Aorta (tissue), 5 donors: Measurements from ENCODE around the gene MYO5C. TPM values are rescaled to one million over a fixed set of nuclear protein-coding genes. Genes with fewer than 3 reads are reported as not detected.
"Not testable (repeated sequence)": the region's sequence is repeated elsewhere in the genome, so short reads cannot be mapped to it uniquely, and the experiment has no call there.

Experiments
- ATAC-seq: fragments of 200-7000 bp; cut with Tn5 transposase; one replicate; pipeline ENCODE4 v1.9.1; 2022; ENCODE audit warnings: moderate library complexity; ENCODE audit not compliant: low FRiP score
- DNase-seq, 2 donors: peaks; one replicate each; pipeline ENCODE4 v3.0.0-alpha.2; 2020
- H3K27ac ChIP-seq, 2 donors: one replicate each; pipeline ENCODE4 v1.5.1; 2013; ENCODE audit warnings: low read length in 2 of 2, mild to moderate bottlenecking in 2 of 2, moderate library complexity in 2 of 2, control low read depth in 1 of 2, inconsistent platforms in 1 of 2, low read depth in 1 of 2
- H3K27me3 ChIP-seq, 2 donors: one replicate each; pipeline ENCODE4 v1.6.1; 2013; ENCODE audit warnings: control low read depth in 1 of 2, low read length in 1 of 2, mild to moderate bottlenecking in 1 of 2, moderate library complexity in 1 of 2; ENCODE audit not compliant: insufficient read depth in 2 of 2, control insufficient read depth in 1 of 2
- H3K36me3 ChIP-seq, 2 donors: one replicate each; pipeline ENCODE4 v1.6.1; 2013; ENCODE audit warnings: control low read depth in 1 of 2, low read length in 1 of 2, mild to moderate bottlenecking in 1 of 2; ENCODE audit not compliant: insufficient read depth in 2 of 2, control insufficient read depth in 1 of 2
- H3K4me1 ChIP-seq, 2 donors: one replicate each; pipeline ENCODE4 v1.6.1; 2013; ENCODE audit warnings: low read length in 2 of 2, control low read depth in 1 of 2, mild to moderate bottlenecking in 1 of 2, moderate library complexity in 1 of 2; ENCODE audit not compliant: insufficient read depth in 2 of 2, control insufficient read depth in 1 of 2
- H3K4me3 ChIP-seq, 2 donors: one replicate each; pipeline ENCODE4 v1.5.1; 2013; ENCODE audit warnings: low read length in 2 of 2, control low read depth in 1 of 2, mild to moderate bottlenecking in 1 of 2
- H3K9me3 ChIP-seq: one replicate; pipeline ENCODE4 v1.6.1; 2013; ENCODE audit warnings: mild to moderate bottlenecking, low read length; ENCODE audit not compliant: control insufficient read depth
- WGBS, 2 donors: extraction: QIAGEN DNeasy Blood & Tissue Kit; methylation state at CpG; one replicate each; pipeline ENCODE4 v1.1.7; 2013; 5-methylcytosine and 5-hydroxymethylcytosine counted together
- intact Hi-C, 2 donors: fragments of 100-400 bp; cut with DNase I; formaldehyde crosslinking; loops; one replicate each; pipeline versions ENCODE4 v1.14.2 to v1.15.0; 2022
- polyA plus RNA-seq, 2 donors: library from polyadenylated mRNA; stranded (reverse); fragments of 200-250 nt; gene quantifications; one replicate each; pipeline ENCODE4 v1.2.3, GENCODE V29; 2013
- total RNA-seq, 2 donors: library from RNA; stranded (reverse); fragmentation: NEBNext Ultra II Directional; extraction: Animal tissue kit (Norgen Biotek cat#: 25700); gene quantifications; one replicate each; pipeline ENCODE4 v1.2.1, GENCODE V29; 2021
- donor health status: healthy with polysubstance abuse.
- donor health status: Bipolar disorder and iron deficiency.
- donor health status: DM: no; HTN: no; CAD: no.
- donor health status: DM: no; HTN: no; CAD: no.
- donor health status: DM: yes; HTN: yes; CAD: no.

Gene MYO5C
- total and polyA plus RNA-seq, 4 donors: 0.08 to 15.3 (median 4.8) TPM

GRCh38 chr15:52238989-52239525 is 56.5 kb downstream of the MYO5C start:
- DNase-seq, ATAC-seq, intact Hi-C loops, H3K4me1 ChIP-seq, H3K4me3 ChIP-seq, H3K36me3 ChIP-seq, H3K9me3 ChIP-seq, H3K27me3 ChIP-seq, H3K27ac ChIP-seq: not testable (repeated sequence)
- 97 to 99% methylated on average over 13 of the region's 13 CpGs for WGBS, 2 donors

- WGBS, 2 donors: 94 to 95% methylated on average over 3 of the region's 3 CpGs
- Histone ChIP-seq H3K4me3 (no peak overlapping the region), H3K27me3 (no peaks in the 10 kb centered on the region), H3K9me3 (no peaks in the 10 kb centered on the region), H3K27ac (no peak overlapping the region), H3K4me1 (no peaks in the 10 kb centered on the region), H3K36me3 (no peaks in the 10 kb centered on the region)
- no peak for DNase-seq
- intact Hi-C loops: no loop called here
- no peak for ATAC-seq
These were observed 57.5 kb downstream of the MYO5C start for GRCh38 chr15:52238149-52238548.

GRCh38 chr15:52236013-52236412 is 59.6 kb downstream of the MYO5C start:
- intact Hi-C loops: no loop called here

GRCh38 chr15:52234596-52235541 is 60.7 kb downstream of the MYO5C start:
- H3K27ac ChIP-seq: no peak overlapping the region
- no peak for ATAC-seq
- 67 to 68% methylated on average over 17 of the region's 17 CpGs for WGBS, 2 donors

More at GRCh38 chr15:52236013-52236412, 59.6 kb downstream of the MYO5C start:
- 84 to 86% methylated on average over 8 of the region's 8 CpGs for WGBS, 2 donors
- no peaks in the 10 kb centered on the region for H3K4me1 ChIP-seq
- H3K27me3 ChIP-seq: no peaks in the 10 kb centered on the region
- ATAC-seq (no peak), DNase-seq (no peak)
- H3K4me3 ChIP-seq: no peak overlapping the region
- H3K27ac ChIP-seq: no peak overlapping the region
- no peaks in the 10 kb centered on the region for H3K36me3 ChIP-seq
- no peaks in the 10 kb centered on the region for H3K9me3 ChIP-seq

GRCh38 chr15:52233405-52233804 is 62.2 kb downstream of the MYO5C start:
- ATAC-seq (no peak), DNase-seq (no peak)
- H3K27me3 ChIP-seq: no peaks in the 10 kb centered on the region
- no peaks in the 10 kb centered on the region for H3K9me3 ChIP-seq
- no peaks in the 10 kb centered on the region for H3K4me1 ChIP-seq
- 80 to 89% methylated on average over 4 of the region's 4 CpGs for WGBS, 2 donors
- no peak overlapping the region for H3K27ac ChIP-seq
- H3K4me3 ChIP-seq: no peak overlapping the region
- H3K36me3 ChIP-seq: no peaks in the 10 kb centered on the region
- intact Hi-C loops: no loop called here

More at GRCh38 chr15:52234596-52235541, 60.7 kb downstream of the MYO5C start:
- H3K27me3 ChIP-seq: no peaks in the 10 kb centered on the region
- no peak for DNase-seq
- intact Hi-C loops: no loop called here
- H3K36me3 ChIP-seq: no peaks in the 10 kb centered on the region
- no peaks in the 10 kb centered on the region for H3K4me1 ChIP-seq
- no peaks in the 10 kb centered on the region for H3K9me3 ChIP-seq
- H3K4me3 ChIP-seq: no peak overlapping the region

- no peak overlapping the region for H3K27ac ChIP-seq
- DNase-seq (no peak), ATAC-seq (no peak)
- no peaks in the 10 kb centered on the region for H3K4me1 ChIP-seq
- WGBS, 2 donors: 53 to 54% methylated on average over 1 of the region's 1 CpG
- intact Hi-C loops: no loop called here
- H3K4me3 ChIP-seq: no peak overlapping the region
- H3K9me3 ChIP-seq: no peaks in the 10 kb centered on the region
- H3K27me3 ChIP-seq: no peaks in the 10 kb centered on the region
- H3K36me3 ChIP-seq: no peaks in the 10 kb centered on the region
These were observed 63.3 kb downstream of the MYO5C start for GRCh38 chr15:52232327-52232726.

- no peak overlapping the region for H3K27ac ChIP-seq
- H3K4me3 ChIP-seq: no peak overlapping the region
- WGBS, 2 donors: 80 to 87% methylated on average over 1 of the region's 1 CpG
- intact Hi-C loops: no loop called here
- no peaks in the 10 kb centered on the region for H3K9me3 ChIP-seq
- ATAC-seq (no peak), DNase-seq (no peak)
- no peaks in the 10 kb centered on the region for H3K4me1 ChIP-seq
- H3K36me3 ChIP-seq: no peaks in the 10 kb centered on the region
- no peaks in the 10 kb centered on the region for H3K27me3 ChIP-seq
These were observed 65.5 kb downstream of the MYO5C start for GRCh38 chr15:52230073-52230472.

- ATAC-seq: no peak
- H3K9me3 ChIP-seq: no peaks in the 10 kb centered on the region
- no peaks in the 10 kb centered on the region for H3K36me3 ChIP-seq
- DNase-seq: no peak
- intact Hi-C loops: loop anchor here in 1 of 2 donors (10.0 kb wide), 1 partner anchor 584 kb away; no protein-coding TSS in a partner anchor
- H3K4me3 ChIP-seq: no peak overlapping the region
- H3K27ac ChIP-seq: no peak overlapping the region
- no peaks in the 10 kb centered on the region for H3K4me1 ChIP-seq
- H3K27me3 ChIP-seq: no peaks in the 10 kb centered on the region
- WGBS, 2 donors: 71 to 73% methylated on average over 8 of the region's 8 CpGs
These were observed 66.7 kb downstream of the MYO5C start for GRCh38 chr15:52228921-52229320.
